ENCODE results near the gene OR56A3. TPM values are rescaled to one million over a fixed set of nuclear protein-coding genes. Genes with fewer than 3 reads are reported as not detected.

Gene OR56A3
- total and polyA plus RNA-seq, 2 donors (not counting 1 experiment from before 2014, with no cell fraction given) = not detected

DNA sequence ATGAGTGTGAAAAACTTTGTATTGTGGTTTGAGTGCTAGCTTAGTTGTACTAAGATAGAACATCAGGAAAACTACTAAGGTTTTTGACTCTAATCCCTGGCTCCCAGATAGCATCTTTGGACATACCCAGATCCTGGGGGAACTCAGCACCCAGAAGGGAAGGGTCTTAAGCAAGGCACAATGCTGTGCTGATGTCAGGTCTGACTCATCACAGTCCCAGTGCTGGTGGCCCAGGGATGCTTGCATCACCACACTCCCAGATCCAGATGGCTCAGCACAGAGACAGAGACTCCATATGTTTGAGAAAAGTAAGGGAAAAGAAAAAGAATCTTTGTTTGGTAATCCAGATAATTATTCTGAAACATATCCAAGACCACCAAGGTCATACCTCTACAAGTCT lies 18.3 kb upstream of the OR56A3 start:
- Histone ChIP-seq H4K20me1 (ENCODE audit: control insufficient read depth, extremely low read depth, insufficient read depth, low read length) (no peaks in the 10 kb centered on the region), H3K4me1 (ENCODE audit: control insufficient read depth, extremely low read depth, insufficient read depth, low read length) (no peaks in the 10 kb centered on the region), H3K4me2 (ENCODE audit: extremely low read depth, insufficient read depth, low read length) (no peak overlapping the region), H3K79me2 (ENCODE audit: control insufficient read depth, insufficient read depth, low read length) (no peaks in the 10 kb centered on the region), H3K27ac (ENCODE audit: insufficient read depth, low read length) (no peak overlapping the region), H3K9ac (ENCODE audit: insufficient read depth, low read length) (no peak overlapping the region), H2AFZ (ENCODE audit: low read length) (no peak overlapping the region), H3K9me3 (ENCODE audit: control insufficient read depth, insufficient read depth, low read depth, low read length) (no peaks in the 10 kb centered on the region), H3K36me3 (ENCODE audit: control insufficient read depth, insufficient read depth, low read length) (no peaks in the 10 kb centered on the region), H3K4me3 (replicated peaks in 1 of 4; ENCODE audit: control extremely low read depth in 1 of 4, insufficient read depth in 1 of 4, low read depth in 3 of 4, low read length in 4 of 4) (no peak overlapping the region), H3K27me3 (ENCODE audit: control insufficient read depth, insufficient read depth, low read length) (no peaks in the 10 kb centered on the region)
- no peak for DNase-seq (ENCODE audit: low read depth in 2 of 2)
- TF ChIP-seq, protein P1, sequence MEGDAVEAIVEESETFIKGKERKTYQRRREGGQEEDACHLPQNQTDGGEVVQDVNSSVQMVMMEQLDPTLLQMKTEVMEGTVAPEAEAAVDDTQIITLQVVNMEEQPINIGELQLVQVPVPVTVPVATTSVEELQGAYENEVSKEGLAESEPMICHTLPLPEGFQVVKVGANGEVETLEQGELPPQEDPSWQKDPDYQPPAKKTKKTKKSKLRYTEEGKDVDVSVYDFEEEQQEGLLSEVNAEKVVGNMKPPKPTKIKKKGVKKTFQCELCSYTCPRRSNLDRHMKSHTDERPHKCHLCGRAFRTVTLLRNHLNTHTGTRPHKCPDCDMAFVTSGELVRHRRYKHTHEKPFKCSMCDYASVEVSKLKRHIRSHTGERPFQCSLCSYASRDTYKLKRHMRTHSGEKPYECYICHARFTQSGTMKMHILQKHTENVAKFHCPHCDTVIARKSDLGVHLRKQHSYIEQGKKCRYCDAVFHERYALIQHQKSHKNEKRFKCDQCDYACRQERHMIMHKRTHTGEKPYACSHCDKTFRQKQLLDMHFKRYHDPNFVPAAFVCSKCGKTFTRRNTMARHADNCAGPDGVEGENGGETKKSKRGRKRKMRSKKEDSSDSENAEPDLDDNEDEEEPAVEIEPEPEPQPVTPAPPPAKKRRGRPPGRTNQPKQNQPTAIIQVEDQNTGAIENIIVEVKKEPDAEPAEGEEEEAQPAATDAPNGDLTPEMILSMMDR (conservative IDR thresholded peaks at IDR 0.05 in 1 of 2, IDR thresholded peaks at IDR 0.05 in 1 of 2; ENCODE audit: low read depth in 1 of 2, low read length in 2 of 2) = no peak
- no peak for TF ChIP-seq EZH2 (IDR thresholded peaks at IDR 0.05; ENCODE audit: low read length, missing control alignments)

DNA sequence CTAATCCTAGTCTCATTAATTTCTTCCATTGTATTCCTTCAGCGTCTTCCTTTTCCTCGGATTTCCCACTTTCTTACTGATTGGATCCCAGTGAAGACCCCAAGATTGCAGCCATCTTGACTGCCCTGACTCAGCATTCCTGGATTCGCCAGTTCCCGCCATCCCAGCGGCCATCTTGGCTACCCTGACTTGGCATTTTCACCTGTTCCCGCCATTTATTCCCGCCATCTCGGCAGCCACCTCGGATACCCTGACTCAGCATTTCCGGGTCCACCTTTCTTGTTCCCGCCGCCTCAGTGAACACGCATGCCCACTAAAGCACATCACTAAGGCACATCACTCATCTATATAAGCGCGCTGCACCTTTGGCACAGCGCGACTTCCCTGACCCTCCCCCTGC lies 13.8 kb upstream of the OR56A3 start:
- Histone ChIP-seq H3K27ac (ENCODE audit: insufficient read depth, low read length) (no peak overlapping the region), H3K4me2 (ENCODE audit: extremely low read depth, insufficient read depth, low read length) (no peak overlapping the region), H3K27me3 (ENCODE audit: control insufficient read depth, insufficient read depth, low read length) (no peaks in the 10 kb centered on the region), H3K36me3 (ENCODE audit: control insufficient read depth, insufficient read depth, low read length) (no peaks in the 10 kb centered on the region), H3K9ac (ENCODE audit: insufficient read depth, low read length) (no peak overlapping the region), H2AFZ (ENCODE audit: low read length) (no peak overlapping the region), H4K20me1 (ENCODE audit: control insufficient read depth, extremely low read depth, insufficient read depth, low read length) (no peaks in the 10 kb centered on the region), H3K9me3 (ENCODE audit: control insufficient read depth, insufficient read depth, low read depth, low read length) (no peaks in the 10 kb centered on the region), H3K4me3 (replicated peaks in 1 of 4; ENCODE audit: control extremely low read depth in 1 of 4, insufficient read depth in 1 of 4, low read depth in 3 of 4, low read length in 4 of 4) (no peak overlapping the region), H3K79me2 (ENCODE audit: control insufficient read depth, insufficient read depth, low read length) (no peaks in the 10 kb centered on the region), H3K4me1 (ENCODE audit: control insufficient read depth, extremely low read depth, insufficient read depth, low read length) (no peaks in the 10 kb centered on the region)
- TF ChIP-seq, protein P1 (conservative IDR thresholded peaks at IDR 0.05 in 1 of 2, IDR thresholded peaks at IDR 0.05 in 1 of 2; ENCODE audit: low read depth in 1 of 2, low read length in 2 of 2) = no peak
- no peak for TF ChIP-seq EZH2 (IDR thresholded peaks at IDR 0.05; ENCODE audit: low read length, missing control alignments)
- no peak for DNase-seq (ENCODE audit: low read depth in 2 of 2)

DNA sequence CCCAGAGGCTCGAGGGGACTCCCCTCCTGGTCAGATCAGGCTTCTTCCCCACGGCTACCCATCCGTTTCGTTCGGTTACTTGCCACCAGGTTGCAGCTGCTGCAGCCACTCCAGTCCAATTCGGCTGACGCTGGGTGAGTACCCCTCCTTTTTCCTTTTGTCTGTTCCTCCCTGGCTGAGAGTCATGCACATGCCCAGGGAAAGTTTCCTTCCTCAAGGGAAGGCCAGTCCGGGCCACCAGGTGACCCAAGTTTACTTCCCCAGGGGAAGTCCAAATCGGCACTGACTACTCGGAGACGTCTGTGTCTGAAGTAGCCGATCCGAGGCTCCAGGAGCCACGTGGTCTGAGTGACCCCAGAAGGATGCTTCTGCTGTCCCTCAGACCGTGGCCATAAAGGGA lies 13.2 kb upstream of the OR56A3 start:
- H3K27me3 ChIP-seq (ENCODE audit: control insufficient read depth, insufficient read depth, low read length) = no peaks in the 10 kb centered on the region
- H2AFZ ChIP-seq (ENCODE audit: low read length) = no peak overlapping the region
- H3K36me3 ChIP-seq (ENCODE audit: control insufficient read depth, insufficient read depth, low read length) = no peaks in the 10 kb centered on the region
- H3K9me3 ChIP-seq (ENCODE audit: control insufficient read depth, insufficient read depth, low read depth, low read length) = no peaks in the 10 kb centered on the region
- H3K4me1 ChIP-seq (ENCODE audit: control insufficient read depth, extremely low read depth, insufficient read depth, low read length) = no peaks in the 10 kb centered on the region
- TF ChIP-seq EZH2 (IDR thresholded peaks at IDR 0.05; ENCODE audit: low read length, missing control alignments) = no peak
- TF ChIP-seq, protein P1 (conservative IDR thresholded peaks at IDR 0.05 in 1 of 2, IDR thresholded peaks at IDR 0.05 in 1 of 2; ENCODE audit: low read depth in 1 of 2, low read length in 2 of 2) = no peak
- H3K27ac ChIP-seq (ENCODE audit: insufficient read depth, low read length) = no peak overlapping the region
- H4K20me1 ChIP-seq (ENCODE audit: control insufficient read depth, extremely low read depth, insufficient read depth, low read length) = no peaks in the 10 kb centered on the region
- no peak overlapping the region for H3K4me3 ChIP-seq (replicated peaks in 1 of 4; ENCODE audit: control extremely low read depth in 1 of 4, insufficient read depth in 1 of 4, low read depth in 3 of 4, low read length in 4 of 4)
- DNase-seq (ENCODE audit: low read depth in 2 of 2) = no peak
- no peaks in the 10 kb centered on the region for H3K79me2 ChIP-seq (ENCODE audit: control insufficient read depth, insufficient read depth, low read length)
- H3K4me2 ChIP-seq (ENCODE audit: extremely low read depth, insufficient read depth, low read length) = no peak overlapping the region
- no peak overlapping the region for H3K9ac ChIP-seq (ENCODE audit: insufficient read depth, low read length)

Data from fibroblast of lung (primary cell).